Smooth muscle cell (in vitro differentiated cells): Measurements from ENCODE around the gene SLC38A9. TPM values are rescaled to one million over a fixed set of nuclear protein-coding genes. Genes with fewer than 3 reads are reported as not detected.
"Not testable (repeated sequence)": the region's sequence is repeated elsewhere in the genome, so short reads cannot be mapped to it uniquely, and the experiment has no call there.

Source experiments
- DNase-seq: peaks from one replicate; lab custom pipeline; 2025; ENCODE audit not compliant: unreplicated experiment; lab: John Stamatoyannopoulos, UW
- H2AFZ ChIP-seq: fragments of 200-600 bp; sonication (generic); 2 replicates; pipeline ENCODE4 v1.6.0; 2016; ENCODE audit warnings: antibody characterized with exemption, low read depth, mild to moderate bottlenecking
- H3F3A ChIP-seq: fragments of 200-600 bp; sonication (generic); 2 replicates; pipeline ENCODE4 v1.6.0; 2017; ENCODE audit warnings: antibody characterized with exemption, low read depth
- H3K27ac ChIP-seq: fragments of 200-600 bp; sonication (generic); 2 replicates; pipeline ENCODE4 v1.5.1; 2016; ENCODE audit warnings: low read depth, mild to moderate bottlenecking
- H3K27me3 ChIP-seq: fragments of 200-600 bp; sonication (generic); 2 replicates; pipeline ENCODE4 v1.6.1; 2016; ENCODE audit warnings: low read depth, mild to moderate bottlenecking
- H3K36me3 ChIP-seq: fragments of 200-600 bp; sonication (generic); 2 replicates; pipeline ENCODE4 v1.5.1; 2016; ENCODE audit warnings: low read depth
- H3K4me1 ChIP-seq: fragments of 200-600 bp; sonication (generic); 2 replicates; pipeline ENCODE4 v1.5.1; 2016; ENCODE audit warnings: low read depth
- H3K4me2 ChIP-seq: fragments of 200-600 bp; sonication (generic); 2 replicates; pipeline ENCODE4 v1.6.0; 2016; ENCODE audit warnings: mild to moderate bottlenecking
- H3K4me3 ChIP-seq: fragments of 200-600 bp; sonication (generic); 2 replicates; pipeline ENCODE4 v1.5.1; 2016; ENCODE audit warnings: mild to moderate bottlenecking
- H3K79me2 ChIP-seq: fragments of 200-600 bp; sonication (generic); 2 replicates; pipeline ENCODE4 v1.6.0; 2016; ENCODE audit warnings: low read depth, mild to moderate bottlenecking
- H3K9ac ChIP-seq: fragments of 200-600 bp; sonication (generic); 2 replicates; pipeline ENCODE4 v1.6.0; 2016; ENCODE audit warnings: low read depth
- H3K9me3 ChIP-seq: fragments of 200-600 bp; sonication (generic); replicated peaks from 2 replicates; pipeline ENCODE4 v1.5.1; 2016; ENCODE audit warnings: low read depth
- H4K20me1 ChIP-seq: fragments of 200-600 bp; sonication (generic); 2 replicates; pipeline ENCODE4 v1.6.0; 2016; ENCODE audit warnings: low read depth
- WGBS: methylation state at CpG from one replicate; pipeline ENCODE4 v1.1.7; 2016; ENCODE audit warnings: low lambda C conversion rate; 5-methylcytosine and 5-hydroxymethylcytosine counted together
- polyA plus RNA-seq: library from polyadenylated mRNA; unstranded; fragments of >200 nt; fragmentation: Nextera tagmentation; extraction: Ambion mirVana; gene quantifications from 2 replicates; pipeline ENCODE4 v1.2.1, GENCODE V29; 2016
- total RNA-seq: library from RNA; depleted of rRNA; stranded (reverse); fragments of >200 nt; gene quantifications from 2 replicates; pipeline ENCODE4 v1.2.3, GENCODE V29; 2014
- TF ChIP-seq, protein P1 (sequence below): fragments of 200-600 bp; sonication (generic); IDR thresholded peaks from 2 replicates; pipeline ENCODE4 v1.5.1; 2017; ENCODE audit warnings: borderline replicate concordance, mild to moderate bottlenecking, antibody characterized with exemption; ENCODE audit not compliant: insufficient read depth, poor library complexity, severe bottlenecking

Gene SLC38A9
- 41.0 and 43.9 TPM in 2 replicates for total RNA-seq
- polyA plus RNA-seq = 19.8 and 20.8 TPM in 2 replicates

GRCh38 chr5:55712023-55712859 is at the start of gene SLC38A9:
Gene SLC38A9 (minus strand): TSS chr5:55712324. CDS start chr5:55697958, 14,366 bp downstream.
- Histone ChIP-seq H4K20me1 (no peaks in the 10 kb centered on the region), H3K9ac (peak within 1 kb of the TSS; percentile 73), H3K4me2 (peak within 1 kb of the TSS; percentile 88), H3F3A (no peaks in the 10 kb centered on the region), H3K79me2 (peaks cover 15% of the 10 kb centered on the region), H3K4me3 (peak within 1 kb of the TSS; percentile 91), H3K9me3 (no peaks in the 10 kb centered on the region), H3K27ac (no peak within 1 kb of the TSS), H3K27me3 (no peaks in the 10 kb centered on the region), H3K36me3 (no peaks in the 10 kb centered on the region), H2AFZ (peak within 1 kb of the TSS; percentile 99), H3K4me1 (peaks cover 5% of the 10 kb centered on the region)
- peak; percentile 69 for DNase-seq
- under 1% methylated on average over 55 of the region's 55 CpGs for WGBS
- TF ChIP-seq, protein P1, sequence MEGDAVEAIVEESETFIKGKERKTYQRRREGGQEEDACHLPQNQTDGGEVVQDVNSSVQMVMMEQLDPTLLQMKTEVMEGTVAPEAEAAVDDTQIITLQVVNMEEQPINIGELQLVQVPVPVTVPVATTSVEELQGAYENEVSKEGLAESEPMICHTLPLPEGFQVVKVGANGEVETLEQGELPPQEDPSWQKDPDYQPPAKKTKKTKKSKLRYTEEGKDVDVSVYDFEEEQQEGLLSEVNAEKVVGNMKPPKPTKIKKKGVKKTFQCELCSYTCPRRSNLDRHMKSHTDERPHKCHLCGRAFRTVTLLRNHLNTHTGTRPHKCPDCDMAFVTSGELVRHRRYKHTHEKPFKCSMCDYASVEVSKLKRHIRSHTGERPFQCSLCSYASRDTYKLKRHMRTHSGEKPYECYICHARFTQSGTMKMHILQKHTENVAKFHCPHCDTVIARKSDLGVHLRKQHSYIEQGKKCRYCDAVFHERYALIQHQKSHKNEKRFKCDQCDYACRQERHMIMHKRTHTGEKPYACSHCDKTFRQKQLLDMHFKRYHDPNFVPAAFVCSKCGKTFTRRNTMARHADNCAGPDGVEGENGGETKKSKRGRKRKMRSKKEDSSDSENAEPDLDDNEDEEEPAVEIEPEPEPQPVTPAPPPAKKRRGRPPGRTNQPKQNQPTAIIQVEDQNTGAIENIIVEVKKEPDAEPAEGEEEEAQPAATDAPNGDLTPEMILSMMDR = no peak

DNA sequence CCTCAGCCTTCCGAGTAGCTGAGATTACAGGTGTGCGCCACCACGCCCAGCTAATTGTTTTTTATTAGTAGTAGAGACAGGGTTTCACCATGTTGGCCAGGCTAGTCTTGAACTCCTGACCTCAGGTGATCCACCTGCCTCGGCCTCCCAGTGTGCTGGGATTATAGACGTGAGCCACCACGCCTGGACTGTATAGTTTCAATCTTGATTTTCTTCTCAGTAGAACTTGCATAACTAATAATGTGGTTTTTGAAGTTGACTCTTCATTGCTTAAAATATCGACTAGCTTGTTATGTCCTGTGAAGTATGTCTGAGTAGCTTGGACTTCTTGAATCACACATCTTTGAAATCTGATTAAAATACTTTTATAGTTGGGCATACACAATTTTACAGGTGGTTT is 49.6 kb upstream of the SLC38A9 start:
- H3K27me3 ChIP-seq, H3K4me3 ChIP-seq, H4K20me1 ChIP-seq, H3K9me3 ChIP-seq, H3K4me1 ChIP-seq, H2AFZ ChIP-seq, H3K36me3 ChIP-seq, H3F3A ChIP-seq, H3K79me2 ChIP-seq, H3K27ac ChIP-seq, H3K9ac ChIP-seq, DNase-seq, H3K4me2 ChIP-seq: not testable (repeated sequence)
- 97% methylated on average over 7 of the region's 7 CpGs for WGBS

- H3K4me1 ChIP-seq = no peaks in the 10 kb centered on the region
- H3F3A ChIP-seq = no peaks in the 10 kb centered on the region
- no peak for DNase-seq
- H3K4me3 ChIP-seq = no peak overlapping the region
- no peak overlapping the region for H2AFZ ChIP-seq
- no peak overlapping the region for H3K27ac ChIP-seq
- H3K9ac ChIP-seq = no peak overlapping the region
- H3K4me2 ChIP-seq = no peak overlapping the region
- TF ChIP-seq, protein P1 = no peak
- no peaks in the 10 kb centered on the region for H3K79me2 ChIP-seq
- no peaks in the 10 kb centered on the region for H4K20me1 ChIP-seq
- no peaks in the 10 kb centered on the region for H3K27me3 ChIP-seq
- H3K9me3 ChIP-seq = no peaks in the 10 kb centered on the region
- H3K36me3 ChIP-seq = no peaks in the 10 kb centered on the region
- WGBS = 72% methylated on average over 2 of the region's 2 CpGs
Observed at GRCh38 chr5:55758714-55759113, 46.6 kb upstream of the SLC38A9 start.

DNA sequence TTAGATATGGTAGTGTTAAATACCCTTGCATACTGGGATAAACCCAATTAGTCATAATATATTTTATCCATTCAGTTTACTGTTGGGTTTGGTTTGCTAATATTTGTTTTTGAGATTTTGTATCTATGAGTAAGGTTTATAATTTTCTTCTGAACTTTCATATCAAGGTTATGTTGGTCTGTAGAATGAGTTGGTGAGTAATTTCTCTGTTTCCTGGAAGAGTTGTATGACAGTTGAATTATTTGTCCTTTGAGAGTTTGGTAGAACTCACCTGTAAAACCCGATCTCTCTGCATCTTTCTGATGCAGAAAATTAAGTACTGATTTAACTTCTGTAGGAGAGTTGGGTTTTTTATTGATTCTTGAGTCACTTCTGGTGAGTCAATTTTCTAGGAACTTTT is 46.1 kb upstream of the SLC38A9 start:
- DNase-seq = no peak
- Histone ChIP-seq H3F3A (no peaks in the 10 kb centered on the region), H4K20me1 (no peaks in the 10 kb centered on the region), H3K27me3 (no peaks in the 10 kb centered on the region), H3K36me3 (no peaks in the 10 kb centered on the region), H3K27ac (no peak overlapping the region), H3K9ac (no peak overlapping the region), H3K4me1 (no peaks in the 10 kb centered on the region), H2AFZ (no peak overlapping the region), H3K4me3 (no peak overlapping the region), H3K4me2 (no peak overlapping the region), H3K9me3 (no peaks in the 10 kb centered on the region), H3K79me2 (no peaks in the 10 kb centered on the region)
- WGBS = 92% methylated on average over 1 of the region's 1 CpG
- TF ChIP-seq, protein P1 = no peak
